OCI-LY1 (cell line): Measurements from ENCODE around the gene ITPA.

Experiments used
- H2AFZ ChIP-seq: fragments of 200-600 bp; sonication (generic), shearing (Covaris generic); 2 replicates; pipeline ENCODE4 v1.6.0; 2014; ENCODE audit warnings: antibody characterized with exemption, mild to moderate bottlenecking, low read length
- H3F3A ChIP-seq: fragments of 200-600 bp; sonication (generic), shearing (Covaris generic); 2 replicates; pipeline ENCODE4 v1.6.0; 2014; ENCODE audit warnings: mild to moderate bottlenecking, antibody characterized with exemption, low read length, moderate library complexity; ENCODE audit not compliant: insufficient read depth
- H3K27ac ChIP-seq: fragments of 200-600 bp; sonication (generic); 2 replicates; pipeline ENCODE4 v1.5.1; 2014; ENCODE audit warnings: low read length, mixed run types, mild to moderate bottlenecking, low read depth; ENCODE audit not compliant: poor library complexity, severe bottlenecking
- H3K27me3 ChIP-seq: fragments of 200-600 bp; sonication (generic); 2 replicates; pipeline ENCODE4 v1.6.0; 2014; ENCODE audit warnings: antibody characterized with exemption, mild to moderate bottlenecking, low read length, moderate library complexity; ENCODE audit not compliant: insufficient read depth
- H3K36me3 ChIP-seq: fragments of 200-600 bp; sonication (generic); 2 replicates; pipeline ENCODE4 v1.6.1; 2014; ENCODE audit warnings: mild to moderate bottlenecking, antibody characterized with exemption, low read length, moderate library complexity, mixed read lengths; ENCODE audit not compliant: insufficient read depth
- H3K4me1 ChIP-seq: fragments of 200-600 bp; sonication (generic); 2 replicates; pipeline ENCODE4 v1.5.1; 2014; ENCODE audit warnings: mild to moderate bottlenecking, low read length, moderate library complexity; ENCODE audit not compliant: insufficient read depth, severe bottlenecking
- H3K4me2 ChIP-seq: fragments of 200-600 bp; sonication (generic), shearing (Covaris generic); 2 replicates; pipeline ENCODE4 v1.6.1; 2014; ENCODE audit warnings: low read length
- H3K4me3 ChIP-seq: fragments of 200-600 bp; sonication (generic); 2 replicates; pipeline ENCODE4 v1.5.1; 2014; ENCODE audit warnings: low read length, low read depth, mild to moderate bottlenecking, mixed read lengths; ENCODE audit not compliant: poor library complexity, severe bottlenecking
- H3K79me2 ChIP-seq: fragments of 200-600 bp; shearing (Covaris generic); 2 replicates; pipeline ENCODE4 v1.6.1; 2016; ENCODE audit warnings: mixed run types, low read length, mixed read lengths; ENCODE audit not compliant: insufficient read depth
- H3K9ac ChIP-seq: fragments of 200-600 bp; sonication (generic), shearing (Covaris generic); 2 replicates; pipeline ENCODE4 v1.6.1; 2014; ENCODE audit warnings: mild to moderate bottlenecking, low read length, mixed read lengths
- H3K9me2 ChIP-seq: fragments of 200-600 bp; sonication (generic), shearing (Covaris generic); 2 replicates; pipeline ENCODE4 v1.6.1; 2014; ENCODE audit warnings: low read depth, mild to moderate bottlenecking, low read length, mixed read lengths
- H3K9me3 ChIP-seq: fragments of 200-600 bp; shearing (Covaris generic); 2 replicates; pipeline ENCODE4 v1.6.1; 2014; ENCODE audit warnings: low read length, mixed read lengths
- H4K20me1 ChIP-seq: fragments of 200-600 bp; sonication (generic), shearing (Covaris generic); 2 replicates; pipeline ENCODE4 v1.6.0; 2016; ENCODE audit warnings: mild to moderate bottlenecking, low read length; ENCODE audit not compliant: insufficient read depth
- EZH2 ChIP-seq: fragments of 200-600 bp; sonication (generic), shearing (Covaris generic); IDR thresholded peaks from 2 replicates; pipeline ENCODE4 v1.8.0; 2017; ENCODE audit warnings: borderline replicate concordance, mixed run types, mild to moderate bottlenecking, antibody characterized with exemption, low read length, moderate library complexity, mixed read lengths
- TF ChIP-seq, protein P1 (sequence below): fragments of 200-600 bp; sonication (generic), shearing (Covaris generic); IDR thresholded peaks from 2 replicates; pipeline ENCODE4 v1.5.1; 2017; ENCODE audit warnings: mild to moderate bottlenecking, antibody characterized with exemption, low read length, moderate library complexity, mixed read lengths

The ITPA gene

DNA sequence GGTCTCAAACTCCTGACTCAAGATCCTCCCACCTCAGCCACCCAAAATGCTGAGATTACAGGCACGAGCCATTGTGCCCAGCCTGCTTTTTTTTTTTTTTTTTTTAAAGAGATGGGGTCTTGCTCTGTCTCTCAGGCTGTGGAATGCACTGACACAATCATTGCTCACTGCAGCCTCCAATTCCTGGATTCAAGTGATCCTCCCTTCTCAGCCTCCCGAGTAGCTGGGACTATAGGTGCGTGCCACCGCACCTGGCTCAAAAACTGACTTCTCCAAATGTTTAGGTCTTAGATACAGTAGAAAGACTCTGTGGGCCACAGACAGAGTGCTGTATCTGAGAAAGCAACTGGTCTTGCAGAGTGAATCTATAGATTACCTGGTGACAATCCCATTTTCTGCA, 60.8 kb downstream of the ITPA start:
- Histone ChIP-seq H3K9me3 (no peaks in the 10 kb centered on the region), H3K36me3 (no peaks in the 10 kb centered on the region)

GRCh38 chr20:3273371-3273770, 64.1 kb downstream of the ITPA start:
- no peak for TF ChIP-seq EZH2
- TF ChIP-seq, protein P1, sequence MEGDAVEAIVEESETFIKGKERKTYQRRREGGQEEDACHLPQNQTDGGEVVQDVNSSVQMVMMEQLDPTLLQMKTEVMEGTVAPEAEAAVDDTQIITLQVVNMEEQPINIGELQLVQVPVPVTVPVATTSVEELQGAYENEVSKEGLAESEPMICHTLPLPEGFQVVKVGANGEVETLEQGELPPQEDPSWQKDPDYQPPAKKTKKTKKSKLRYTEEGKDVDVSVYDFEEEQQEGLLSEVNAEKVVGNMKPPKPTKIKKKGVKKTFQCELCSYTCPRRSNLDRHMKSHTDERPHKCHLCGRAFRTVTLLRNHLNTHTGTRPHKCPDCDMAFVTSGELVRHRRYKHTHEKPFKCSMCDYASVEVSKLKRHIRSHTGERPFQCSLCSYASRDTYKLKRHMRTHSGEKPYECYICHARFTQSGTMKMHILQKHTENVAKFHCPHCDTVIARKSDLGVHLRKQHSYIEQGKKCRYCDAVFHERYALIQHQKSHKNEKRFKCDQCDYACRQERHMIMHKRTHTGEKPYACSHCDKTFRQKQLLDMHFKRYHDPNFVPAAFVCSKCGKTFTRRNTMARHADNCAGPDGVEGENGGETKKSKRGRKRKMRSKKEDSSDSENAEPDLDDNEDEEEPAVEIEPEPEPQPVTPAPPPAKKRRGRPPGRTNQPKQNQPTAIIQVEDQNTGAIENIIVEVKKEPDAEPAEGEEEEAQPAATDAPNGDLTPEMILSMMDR = no peak
- no peak overlapping the region for H2AFZ ChIP-seq
- H4K20me1 ChIP-seq = no peaks in the 10 kb centered on the region
- H3K9ac ChIP-seq = no peak overlapping the region
- no peak overlapping the region for H3K27ac ChIP-seq
- H3K4me3 ChIP-seq = no peak overlapping the region
- no peak overlapping the region for H3K4me2 ChIP-seq
- H3K9me3 ChIP-seq = no peaks in the 10 kb centered on the region
- H3K4me1 ChIP-seq = no peaks in the 10 kb centered on the region
- H3K9me2 ChIP-seq = no peaks in the 10 kb centered on the region
- H3K27me3 ChIP-seq = peaks cover 6% of the 10 kb centered on the region
- H3K79me2 ChIP-seq = no peaks in the 10 kb centered on the region
- H3F3A ChIP-seq = no peaks in the 10 kb centered on the region
- H3K36me3 ChIP-seq = no peaks in the 10 kb centered on the region

More for the DNA sequence above, 60.8 kb downstream of the ITPA start:
- no peak overlapping the region for H3K4me3 ChIP-seq
- H3K27ac ChIP-seq = no peak overlapping the region
- H2AFZ ChIP-seq = no peak overlapping the region
- no peaks in the 10 kb centered on the region for H4K20me1 ChIP-seq
- H3K79me2 ChIP-seq = no peaks in the 10 kb centered on the region
- H3K4me2 ChIP-seq = no peak overlapping the region
- TF ChIP-seq EZH2 = no peak
- TF ChIP-seq, protein P1 = no peak
- no peaks in the 10 kb centered on the region for H3K4me1 ChIP-seq
- H3F3A ChIP-seq = no peaks in the 10 kb centered on the region
- H3K9me2 ChIP-seq = no peaks in the 10 kb centered on the region
- H3K9ac ChIP-seq = no peak overlapping the region
- no peaks in the 10 kb centered on the region; the same call in 1 of the 2 replicates for H3K27me3 ChIP-seq
